ENCODE measurements around the gene RIOX2.

Gene RIOX2

DNA sequence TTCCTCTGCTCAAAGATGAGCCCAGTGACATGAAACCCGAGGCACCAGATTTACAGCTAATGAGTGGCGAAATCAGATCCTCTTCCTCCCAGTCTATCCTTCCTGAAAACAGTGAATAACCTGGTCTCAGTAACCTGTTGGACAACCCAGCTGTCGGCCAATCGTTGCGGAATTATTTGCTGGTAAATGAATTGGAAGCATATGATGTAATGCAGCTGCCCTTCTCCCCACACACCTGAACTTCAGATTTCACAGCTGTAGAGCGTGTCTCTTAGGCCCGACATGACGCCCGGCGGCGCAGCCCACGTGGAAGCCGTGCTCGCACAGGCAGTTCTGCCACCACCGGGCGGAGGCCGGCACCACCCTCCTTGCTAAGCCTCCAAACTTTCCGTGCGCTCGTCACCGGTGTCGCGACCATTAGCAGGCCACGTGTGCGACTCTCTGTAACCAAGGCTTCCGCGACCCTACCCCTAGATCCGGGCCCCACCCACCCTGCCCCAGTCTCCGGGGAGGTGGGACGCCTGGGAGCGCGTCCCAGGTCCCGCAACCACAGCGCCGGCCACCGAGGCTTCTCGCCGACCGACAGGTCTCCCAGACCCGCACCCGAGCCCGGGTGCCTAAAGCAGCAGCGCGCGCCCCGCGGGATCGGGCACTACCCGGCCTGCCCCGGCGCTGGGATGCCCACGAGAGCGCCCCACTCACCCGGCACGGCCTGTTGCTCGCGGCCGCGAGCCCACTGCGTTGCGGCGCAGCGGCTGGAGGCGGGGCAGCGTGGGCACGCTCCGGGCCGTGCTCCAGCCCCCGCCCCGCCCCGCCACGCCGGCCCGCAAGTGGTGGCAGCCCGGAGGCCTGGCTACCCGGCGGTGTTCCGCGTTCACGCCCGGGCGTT is at the start of gene RIOX2:
Gene RIOX2 (minus strand): TSS at position 753 of the 889 bp plus-strand sequence. CDS start 4,838 bp downstream, outside the sequence.
- Histone ChIP-seq H3K36me3 (replicated peaks; ENCODE audit: insufficient read depth, low read length) (0 out of 2 replicates have a peak, but pooled peaks cover 4% of the 10 kb centered on the region), H3K27me3 (replicated peaks; ENCODE audit: insufficient read depth, low read length) (no peaks in the 10 kb centered on the region), H3K4me3 (ENCODE audit: low read length) (peak within 1 kb of the TSS; percentile 64), H4K20me1 (ENCODE audit: insufficient read depth, low read length) (no peaks in the 10 kb centered on the region), H3K9me2 (replicated peaks; ENCODE audit: insufficient read depth, low read length) (no peaks in the 10 kb centered on the region), H3K79me2 (ENCODE audit: low read length) (peaks cover 50% of the 10 kb centered on the region), H3K9ac (ENCODE audit: low read length) (peak within 1 kb of the TSS; percentile 49), H2AFZ (ENCODE audit: low read length) (peak within 1 kb of the TSS; percentile 25), H3K4me1 (ENCODE audit: low read length) (peaks cover 43% of the 10 kb centered on the region), H3K9me3 (replicated peaks; ENCODE audit: insufficient read depth, low read length) (no peaks in the 10 kb centered on the region), H3K4me2 (ENCODE audit: low read depth, low read length) (peak within 1 kb of the TSS; percentile 84), H3F3A (ENCODE audit: insufficient read depth, low read length) (peaks cover 22% of the 10 kb centered on the region), H3K27ac (ENCODE audit: low read length) (peak within 1 kb of the TSS; percentile 33; the same call in 1 of the 2 replicates)
- TF ChIP-seq EZH2phosphoT487 (IDR thresholded peaks at IDR 0.05; ENCODE audit: low read length) (no peak), EZH2 (optimal IDR thresholded peaks at IDR 0.05; ENCODE audit: low read depth, low read length) (no peak)
- TF ChIP-seq, protein P1, sequence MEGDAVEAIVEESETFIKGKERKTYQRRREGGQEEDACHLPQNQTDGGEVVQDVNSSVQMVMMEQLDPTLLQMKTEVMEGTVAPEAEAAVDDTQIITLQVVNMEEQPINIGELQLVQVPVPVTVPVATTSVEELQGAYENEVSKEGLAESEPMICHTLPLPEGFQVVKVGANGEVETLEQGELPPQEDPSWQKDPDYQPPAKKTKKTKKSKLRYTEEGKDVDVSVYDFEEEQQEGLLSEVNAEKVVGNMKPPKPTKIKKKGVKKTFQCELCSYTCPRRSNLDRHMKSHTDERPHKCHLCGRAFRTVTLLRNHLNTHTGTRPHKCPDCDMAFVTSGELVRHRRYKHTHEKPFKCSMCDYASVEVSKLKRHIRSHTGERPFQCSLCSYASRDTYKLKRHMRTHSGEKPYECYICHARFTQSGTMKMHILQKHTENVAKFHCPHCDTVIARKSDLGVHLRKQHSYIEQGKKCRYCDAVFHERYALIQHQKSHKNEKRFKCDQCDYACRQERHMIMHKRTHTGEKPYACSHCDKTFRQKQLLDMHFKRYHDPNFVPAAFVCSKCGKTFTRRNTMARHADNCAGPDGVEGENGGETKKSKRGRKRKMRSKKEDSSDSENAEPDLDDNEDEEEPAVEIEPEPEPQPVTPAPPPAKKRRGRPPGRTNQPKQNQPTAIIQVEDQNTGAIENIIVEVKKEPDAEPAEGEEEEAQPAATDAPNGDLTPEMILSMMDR (IDR thresholded peaks at IDR 0.05; ENCODE audit: low read length): no peak
- DNase-seq: peak; percentile 85

DNA sequence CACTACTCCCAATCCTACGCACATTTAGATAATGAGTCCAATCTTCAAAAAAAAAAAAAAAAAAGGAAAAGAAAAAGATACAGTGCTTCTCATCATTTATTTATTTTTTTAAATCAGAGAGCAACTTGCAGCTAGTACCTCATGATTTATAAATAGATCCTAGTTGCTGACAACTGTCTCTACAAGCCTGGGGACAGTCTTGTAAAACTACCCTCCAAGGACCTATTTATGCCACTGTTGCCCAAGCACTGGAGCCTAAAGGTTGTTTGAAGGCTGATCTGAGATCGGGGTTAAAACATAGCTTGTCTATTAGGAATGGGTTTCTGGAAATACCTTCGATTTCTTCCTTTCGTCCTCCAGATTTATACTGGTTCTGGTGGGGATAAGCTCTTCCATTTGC is 48.2 kb upstream of the RIOX2 start:
- no peak overlapping the region for H2AFZ ChIP-seq (ENCODE audit: low read length)
- no peaks in the 10 kb centered on the region for H3K9me2 ChIP-seq (replicated peaks; ENCODE audit: insufficient read depth, low read length)
- H3K4me2 ChIP-seq (ENCODE audit: low read depth, low read length): no peak overlapping the region
- H3K27me3 ChIP-seq (replicated peaks; ENCODE audit: insufficient read depth, low read length): no peaks in the 10 kb centered on the region
- no peaks in the 10 kb centered on the region for H3K79me2 ChIP-seq (ENCODE audit: low read length)
- no peak overlapping the region for H3K9ac ChIP-seq (ENCODE audit: low read length)
- DNase-seq: no peak
- H4K20me1 ChIP-seq (ENCODE audit: insufficient read depth, low read length): no peaks in the 10 kb centered on the region
- no peak overlapping the region for H3K4me3 ChIP-seq (ENCODE audit: low read length)
- TF ChIP-seq, protein P1 (IDR thresholded peaks at IDR 0.05; ENCODE audit: low read length): no peak
- no peak for TF ChIP-seq EZH2phosphoT487 (IDR thresholded peaks at IDR 0.05; ENCODE audit: low read length)
- no peak for TF ChIP-seq EZH2 (optimal IDR thresholded peaks at IDR 0.05; ENCODE audit: low read depth, low read length)
- 0 out of 2 replicates have a peak, but pooled peaks cover 3% of the 10 kb centered on the region for H3F3A ChIP-seq (ENCODE audit: insufficient read depth, low read length)
- H3K4me1 ChIP-seq (ENCODE audit: low read length): no peaks in the 10 kb centered on the region
- no peak overlapping the region for H3K27ac ChIP-seq (ENCODE audit: low read length)
- no peaks in the 10 kb centered on the region for H3K36me3 ChIP-seq (replicated peaks; ENCODE audit: insufficient read depth, low read length)
- no peaks in the 10 kb centered on the region for H3K9me3 ChIP-seq (replicated peaks; ENCODE audit: insufficient read depth, low read length)

DNA sequence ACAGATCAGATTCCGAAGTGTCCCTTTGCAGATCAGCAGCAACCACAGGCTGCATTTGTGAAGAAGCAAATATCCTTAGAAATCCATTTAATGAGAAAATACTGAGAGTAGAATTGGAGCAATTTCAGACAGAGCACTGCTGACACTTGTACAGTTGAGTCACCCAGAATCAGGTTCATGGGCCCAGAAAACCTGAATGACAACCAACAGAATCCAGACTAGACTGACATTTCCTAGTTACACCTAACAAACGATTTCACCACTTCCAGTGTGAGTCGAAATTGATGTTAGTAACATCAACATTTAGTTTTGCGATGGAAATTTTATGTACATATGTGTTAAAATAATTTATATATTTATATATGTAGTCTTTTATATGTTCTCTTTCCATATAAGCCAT is 46.1 kb upstream of the RIOX2 start:
- Histone ChIP-seq H3K79me2 (ENCODE audit: low read length) (no peaks in the 10 kb centered on the region), H2AFZ (ENCODE audit: low read length) (no peak overlapping the region; the same call in 1 of the 2 replicates), H3K4me2 (ENCODE audit: low read depth, low read length) (no peak overlapping the region), H3K9me2 (replicated peaks; ENCODE audit: insufficient read depth, low read length) (no peaks in the 10 kb centered on the region), H3K9me3 (replicated peaks; ENCODE audit: insufficient read depth, low read length) (no peaks in the 10 kb centered on the region), H3K27me3 (replicated peaks; ENCODE audit: insufficient read depth, low read length) (no peaks in the 10 kb centered on the region), H3F3A (ENCODE audit: insufficient read depth, low read length) (0 out of 2 replicates have a peak, but pooled peaks cover 3% of the 10 kb centered on the region), H4K20me1 (ENCODE audit: insufficient read depth, low read length) (no peaks in the 10 kb centered on the region), H3K4me1 (ENCODE audit: low read length) (no peaks in the 10 kb centered on the region), H3K4me3 (ENCODE audit: low read length) (no peak overlapping the region), H3K9ac (ENCODE audit: low read length) (no peak overlapping the region), H3K27ac (ENCODE audit: low read length) (no peak overlapping the region), H3K36me3 (replicated peaks; ENCODE audit: insufficient read depth, low read length) (no peaks in the 10 kb centered on the region)
- TF ChIP-seq, protein P1 (IDR thresholded peaks at IDR 0.05; ENCODE audit: low read length): no peak
- TF ChIP-seq EZH2 (optimal IDR thresholded peaks at IDR 0.05; ENCODE audit: low read depth, low read length) (no peak), EZH2phosphoT487 (IDR thresholded peaks at IDR 0.05; ENCODE audit: low read length) (no peak)
- DNase-seq: no peak
